PFSK-1 (cell line): ENCODE data around the gene LENG9.

Experiments used
- FOXP2 ChIP-seq: optimal IDR thresholded peaks from 2 replicates; pipeline ENCODE3; 2011; ENCODE audit warnings: borderline replicate concordance, control low read depth, inconsistent platforms; ENCODE audit not compliant: insufficient read depth; ENCODE audit errors: extremely low read length, extremely low read depth
- POLR2AphosphoS5 ChIP-seq: IDR thresholded peaks from 2 replicates; pipeline ENCODE4 v1.6.1; 2012; ENCODE audit warnings: low read depth, mild to moderate bottlenecking, control low read depth, low read length, moderate library complexity
- SIN3A ChIP-seq: IDR thresholded peaks from 2 replicates; pipeline ENCODE4 v1.6.1; 2012; ENCODE audit warnings: mild to moderate bottlenecking, low read length, moderate library complexity, borderline replicate concordance; ENCODE audit not compliant: insufficient read depth
- TAF1 ChIP-seq: IDR thresholded peaks from 2 replicates; pipeline ENCODE4 v1.6.1; 2012; ENCODE audit warnings: low read length, control low read depth, borderline replicate concordance; ENCODE audit not compliant: insufficient read depth
- TF ChIP-seq, protein P1 (sequence below), 2 experiments: IDR thresholded peaks; 2 replicates each; pipeline versions ENCODE4 v1.6.1 to v1.8.0; 2011 to 2012; ENCODE audit warnings: low read depth in 2 of 2, low read length in 2 of 2, control low read depth in 1 of 2, inconsistent platforms in 1 of 2, mild to moderate bottlenecking in 1 of 2, moderate library complexity in 1 of 2; ENCODE audit not compliant: insufficient read depth in 1 of 2

DNA sequence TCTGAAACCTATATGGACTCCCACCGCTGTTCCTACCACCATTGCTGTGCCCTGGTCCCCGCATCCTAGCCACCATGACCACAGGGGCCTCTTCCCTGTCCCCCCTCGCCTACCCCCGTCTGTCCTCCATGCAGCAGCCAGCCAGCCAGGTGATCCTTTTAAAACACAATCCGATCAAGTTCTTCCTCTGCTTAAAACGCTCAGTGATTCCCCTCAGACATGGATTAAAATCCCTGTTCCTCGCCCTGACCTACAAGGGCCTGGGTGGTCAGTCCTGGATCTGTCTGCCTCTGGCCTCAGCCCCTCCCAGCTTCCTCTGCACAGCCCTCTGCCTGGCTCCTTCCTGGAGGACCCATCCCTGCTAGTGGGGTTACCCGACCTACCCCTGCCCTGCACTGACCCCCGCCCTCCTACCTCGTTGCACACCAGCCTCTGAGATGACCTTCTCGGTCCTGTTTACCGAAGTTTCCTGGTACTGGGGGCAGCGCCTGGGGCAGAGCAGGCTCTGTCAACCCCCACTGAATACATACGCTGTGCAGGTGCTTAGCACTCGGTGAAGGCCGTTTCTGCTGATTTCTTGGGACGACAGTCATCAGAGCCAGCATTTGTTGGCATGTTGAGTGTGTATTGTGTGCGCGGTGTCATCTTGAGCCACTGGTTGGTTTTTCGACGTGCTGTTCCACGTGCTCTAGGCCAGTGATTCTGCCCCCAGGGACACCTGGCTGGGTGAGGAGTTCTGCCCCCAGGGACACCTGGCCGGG lies 29.3 kb downstream of the LENG9 start:
- no peak for TF ChIP-seq POLR2AphosphoS5
- TF ChIP-seq FOXP2 = no peak
- TF ChIP-seq, protein P1, sequence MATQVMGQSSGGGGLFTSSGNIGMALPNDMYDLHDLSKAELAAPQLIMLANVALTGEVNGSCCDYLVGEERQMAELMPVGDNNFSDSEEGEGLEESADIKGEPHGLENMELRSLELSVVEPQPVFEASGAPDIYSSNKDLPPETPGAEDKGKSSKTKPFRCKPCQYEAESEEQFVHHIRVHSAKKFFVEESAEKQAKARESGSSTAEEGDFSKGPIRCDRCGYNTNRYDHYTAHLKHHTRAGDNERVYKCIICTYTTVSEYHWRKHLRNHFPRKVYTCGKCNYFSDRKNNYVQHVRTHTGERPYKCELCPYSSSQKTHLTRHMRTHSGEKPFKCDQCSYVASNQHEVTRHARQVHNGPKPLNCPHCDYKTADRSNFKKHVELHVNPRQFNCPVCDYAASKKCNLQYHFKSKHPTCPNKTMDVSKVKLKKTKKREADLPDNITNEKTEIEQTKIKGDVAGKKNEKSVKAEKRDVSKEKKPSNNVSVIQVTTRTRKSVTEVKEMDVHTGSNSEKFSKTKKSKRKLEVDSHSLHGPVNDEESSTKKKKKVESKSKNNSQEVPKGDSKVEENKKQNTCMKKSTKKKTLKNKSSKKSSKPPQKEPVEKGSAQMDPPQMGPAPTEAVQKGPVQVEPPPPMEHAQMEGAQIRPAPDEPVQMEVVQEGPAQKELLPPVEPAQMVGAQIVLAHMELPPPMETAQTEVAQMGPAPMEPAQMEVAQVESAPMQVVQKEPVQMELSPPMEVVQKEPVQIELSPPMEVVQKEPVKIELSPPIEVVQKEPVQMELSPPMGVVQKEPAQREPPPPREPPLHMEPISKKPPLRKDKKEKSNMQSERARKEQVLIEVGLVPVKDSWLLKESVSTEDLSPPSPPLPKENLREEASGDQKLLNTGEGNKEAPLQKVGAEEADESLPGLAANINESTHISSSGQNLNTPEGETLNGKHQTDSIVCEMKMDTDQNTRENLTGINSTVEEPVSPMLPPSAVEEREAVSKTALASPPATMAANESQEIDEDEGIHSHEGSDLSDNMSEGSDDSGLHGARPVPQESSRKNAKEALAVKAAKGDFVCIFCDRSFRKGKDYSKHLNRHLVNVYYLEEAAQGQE (IDR thresholded peaks at IDR 0.05; ENCODE audit: insufficient read depth in 1 of 2, low read depth in 2 of 2, low read length in 2 of 2) = no peak
- no peak for TF ChIP-seq TAF1
- TF ChIP-seq SIN3A = no peak
